Chondrocyte (in vitro differentiated cells): Measurements from ENCODE around the gene NRL. TPM values are rescaled to one million over a fixed set of nuclear protein-coding genes. Genes with fewer than 3 reads are reported as not detected.

Source experiments
- DNase-seq: peaks from one replicate; pipeline ENCODE4 v3.0.0; 2021; ENCODE audit warnings: mixed read lengths, low spot score
- H3K27ac Mint-ChIP-seq: one replicate; pipeline ENCODE4 v1.8.0; 2021; ENCODE audit warnings: mild to moderate bottlenecking, moderate library complexity, mixed read lengths; ENCODE audit not compliant: unreplicated experiment
- H3K27me3 Mint-ChIP-seq: 2 replicates; pipeline ENCODE4 v1.8.0; 2021; ENCODE audit warnings: low read depth, mixed read lengths
- H3K36me3 Mint-ChIP-seq: 2 replicates; pipeline ENCODE4 v1.8.0; 2021; ENCODE audit warnings: low read depth, mixed read lengths
- H3K4me1 Mint-ChIP-seq: 2 replicates; pipeline ENCODE4 v1.8.0; 2021; ENCODE audit warnings: low read depth, mild to moderate bottlenecking, mixed read lengths
- H3K4me3 Mint-ChIP-seq: one replicate; pipeline ENCODE4 v1.8.0; 2021; ENCODE audit warnings: mild to moderate bottlenecking, moderate library complexity, mixed read lengths; ENCODE audit not compliant: unreplicated experiment
- H3K9me3 Mint-ChIP-seq: 2 replicates; pipeline ENCODE4 v1.8.0; 2021; ENCODE audit warnings: low read depth, mixed read lengths
- total RNA-seq: library from RNA; stranded (reverse); gene quantifications from 3 replicates; pipeline ENCODE4 v1.2.1, GENCODE V29; 2021
- TF ChIP-seq, protein P1 (sequence below): fragments of 200-600 bp; sonication (generic); IDR thresholded peaks from 2 replicates; pipeline ENCODE4 v1.5.0; 2021; ENCODE audit warnings: antibody characterized with exemption, mild to moderate bottlenecking, moderate library complexity

NRL gene
- total RNA-seq, 1 donor from 2014 or later = 1.6 TPM

DNA sequence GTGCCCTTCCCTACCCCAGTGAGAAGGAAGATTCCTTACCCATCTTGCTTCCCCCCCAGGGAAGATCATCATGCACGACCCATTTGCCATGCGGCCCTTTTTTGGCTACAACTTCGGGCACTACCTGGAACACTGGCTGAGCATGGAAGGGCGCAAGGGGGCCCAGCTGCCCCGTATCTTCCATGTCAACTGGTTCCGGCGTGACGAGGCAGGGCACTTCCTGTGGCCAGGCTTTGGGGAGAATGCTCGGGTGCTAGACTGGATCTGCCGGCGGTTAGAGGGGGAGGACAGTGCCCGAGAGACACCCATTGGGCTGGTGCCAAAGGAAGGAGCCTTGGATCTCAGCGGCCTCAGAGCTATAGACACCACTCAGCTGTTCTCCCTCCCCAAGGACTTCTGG, 11.3 kb downstream of the NRL start:
- Mint-ChIP-seq H3K9me3 (no peaks in the 10 kb centered on the region), H3K27ac (no peak overlapping the region), H3K27me3 (no peaks in the 10 kb centered on the region), H3K4me3 (no peak overlapping the region), H3K4me1 (peaks cover 9% of the 10 kb centered on the region), H3K36me3 (peaks cover 24% of the 10 kb centered on the region)
- DNase-seq = no peak
- TF ChIP-seq, protein P1, sequence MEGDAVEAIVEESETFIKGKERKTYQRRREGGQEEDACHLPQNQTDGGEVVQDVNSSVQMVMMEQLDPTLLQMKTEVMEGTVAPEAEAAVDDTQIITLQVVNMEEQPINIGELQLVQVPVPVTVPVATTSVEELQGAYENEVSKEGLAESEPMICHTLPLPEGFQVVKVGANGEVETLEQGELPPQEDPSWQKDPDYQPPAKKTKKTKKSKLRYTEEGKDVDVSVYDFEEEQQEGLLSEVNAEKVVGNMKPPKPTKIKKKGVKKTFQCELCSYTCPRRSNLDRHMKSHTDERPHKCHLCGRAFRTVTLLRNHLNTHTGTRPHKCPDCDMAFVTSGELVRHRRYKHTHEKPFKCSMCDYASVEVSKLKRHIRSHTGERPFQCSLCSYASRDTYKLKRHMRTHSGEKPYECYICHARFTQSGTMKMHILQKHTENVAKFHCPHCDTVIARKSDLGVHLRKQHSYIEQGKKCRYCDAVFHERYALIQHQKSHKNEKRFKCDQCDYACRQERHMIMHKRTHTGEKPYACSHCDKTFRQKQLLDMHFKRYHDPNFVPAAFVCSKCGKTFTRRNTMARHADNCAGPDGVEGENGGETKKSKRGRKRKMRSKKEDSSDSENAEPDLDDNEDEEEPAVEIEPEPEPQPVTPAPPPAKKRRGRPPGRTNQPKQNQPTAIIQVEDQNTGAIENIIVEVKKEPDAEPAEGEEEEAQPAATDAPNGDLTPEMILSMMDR = no peak

DNA sequence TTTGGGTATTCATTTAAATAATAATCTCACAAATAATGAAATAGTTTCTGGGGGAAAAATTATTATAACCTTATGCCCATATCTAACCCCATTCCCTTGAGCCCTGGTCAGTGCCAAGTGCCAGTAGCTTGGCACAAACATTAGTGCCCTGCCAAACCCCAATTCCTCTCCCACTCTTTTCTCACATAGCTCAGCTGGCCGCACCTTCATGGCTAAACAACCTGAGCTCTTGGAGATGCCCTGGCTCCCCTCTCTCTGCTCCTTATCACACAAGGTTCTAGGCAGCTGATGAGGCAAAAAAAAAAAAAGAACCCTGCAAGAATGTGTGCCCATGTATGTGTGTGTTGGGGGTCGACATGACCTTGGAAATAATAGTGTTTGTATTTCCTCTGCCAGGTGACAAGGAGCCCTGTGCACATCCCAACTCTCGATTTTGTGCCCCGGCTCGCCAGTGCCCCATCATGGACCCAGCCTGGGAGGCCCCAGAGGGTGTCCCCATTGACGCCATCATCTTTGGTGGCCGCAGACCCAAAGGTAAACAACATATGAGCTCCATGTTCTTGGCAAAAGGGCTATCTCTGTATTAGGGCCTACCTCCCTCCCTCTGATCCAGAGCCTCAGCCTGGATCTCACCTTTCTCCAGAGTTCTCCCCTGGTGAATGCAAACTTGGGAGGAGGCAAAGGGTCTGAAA, 12.2 kb downstream of the NRL start:
- H3K36me3 Mint-ChIP-seq = peaks cover 24% of the 10 kb centered on the region
- no peaks in the 10 kb centered on the region for H3K27me3 Mint-ChIP-seq
- H3K4me3 Mint-ChIP-seq = no peak overlapping the region
- peaks cover 9% of the 10 kb centered on the region for H3K4me1 Mint-ChIP-seq
- DNase-seq = no peak
- no peaks in the 10 kb centered on the region for H3K9me3 Mint-ChIP-seq
- no peak overlapping the region for H3K27ac Mint-ChIP-seq
- TF ChIP-seq, protein P1 = no peak

DNA sequence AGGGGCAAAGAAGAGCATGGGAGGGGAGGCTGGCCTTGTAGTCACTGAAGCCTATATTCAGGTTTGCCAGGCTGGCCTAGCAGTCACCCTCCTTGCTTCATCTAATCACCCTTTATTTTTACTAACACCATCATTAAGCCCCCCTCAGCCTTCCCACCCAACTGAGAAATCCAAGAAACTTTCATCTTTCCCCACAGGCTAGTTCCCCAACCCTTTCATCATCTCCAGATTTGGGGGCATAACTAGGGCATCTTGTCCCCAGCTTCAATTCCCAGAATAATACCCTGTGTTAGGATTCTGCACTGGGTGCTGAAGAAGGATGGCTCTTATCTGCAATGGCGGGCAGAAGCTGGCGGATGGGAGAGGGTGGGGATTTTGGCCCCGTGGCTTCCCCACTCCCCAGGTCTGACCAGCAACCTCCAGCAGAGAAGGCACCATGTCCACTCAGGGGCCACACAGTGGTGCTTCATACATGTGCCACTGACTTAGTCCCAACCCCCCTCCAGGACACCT, 13.7 kb downstream of the NRL start:
- Mint-ChIP-seq H3K27ac (no peak overlapping the region), H3K36me3 (peaks cover 30% of the 10 kb centered on the region), H3K27me3 (no peaks in the 10 kb centered on the region), H3K9me3 (no peaks in the 10 kb centered on the region), H3K4me1 (peaks cover 13% of the 10 kb centered on the region), H3K4me3 (no peak overlapping the region)
- no peak for DNase-seq
- TF ChIP-seq, protein P1 = no peak

DNA sequence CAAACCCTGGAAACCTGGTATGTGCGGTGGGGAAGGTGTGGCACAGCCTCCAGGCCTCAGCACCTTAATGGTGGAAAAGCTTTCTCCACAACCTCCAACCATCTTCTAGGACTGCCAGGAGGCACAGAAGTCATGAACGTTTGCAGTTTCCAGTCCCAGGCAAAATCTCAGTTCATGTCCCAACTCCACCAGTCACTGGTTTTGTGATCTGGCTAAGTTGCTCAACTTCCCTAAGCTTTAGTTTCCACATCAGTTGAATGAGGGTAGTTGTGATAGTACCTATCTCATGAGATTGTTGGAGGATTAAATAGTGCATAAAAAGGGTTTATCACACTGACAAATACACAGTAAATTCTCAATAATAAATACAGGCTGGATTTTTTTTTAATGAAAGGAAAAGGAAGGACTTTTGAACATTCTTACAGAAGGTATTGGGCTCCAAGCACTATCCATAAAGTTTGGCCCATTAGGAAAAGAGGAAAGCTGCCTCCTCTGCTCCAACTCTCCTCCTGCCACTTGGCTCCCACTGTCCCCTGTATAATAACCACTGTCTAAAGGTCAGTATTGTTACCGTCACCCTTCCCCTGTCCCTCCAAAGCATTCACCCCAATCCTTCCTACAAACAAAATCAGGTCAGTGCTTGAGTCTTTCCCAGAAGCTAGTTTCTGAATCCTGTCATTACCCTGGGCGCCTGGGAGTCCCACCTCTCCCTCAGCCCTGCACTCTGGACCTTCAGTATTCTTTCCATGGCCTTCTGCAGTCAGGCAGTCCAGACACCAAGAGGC, 14.4 kb downstream of the NRL start:
- Mint-ChIP-seq H3K27me3 (no peaks in the 10 kb centered on the region), H3K27ac (no peak overlapping the region), H3K4me3 (no peak overlapping the region), H3K4me1 (peaks cover 16% of the 10 kb centered on the region), H3K9me3 (no peaks in the 10 kb centered on the region), H3K36me3 (peaks cover 34% of the 10 kb centered on the region)
- DNase-seq = no peak
- TF ChIP-seq, protein P1 = no peak

DNA sequence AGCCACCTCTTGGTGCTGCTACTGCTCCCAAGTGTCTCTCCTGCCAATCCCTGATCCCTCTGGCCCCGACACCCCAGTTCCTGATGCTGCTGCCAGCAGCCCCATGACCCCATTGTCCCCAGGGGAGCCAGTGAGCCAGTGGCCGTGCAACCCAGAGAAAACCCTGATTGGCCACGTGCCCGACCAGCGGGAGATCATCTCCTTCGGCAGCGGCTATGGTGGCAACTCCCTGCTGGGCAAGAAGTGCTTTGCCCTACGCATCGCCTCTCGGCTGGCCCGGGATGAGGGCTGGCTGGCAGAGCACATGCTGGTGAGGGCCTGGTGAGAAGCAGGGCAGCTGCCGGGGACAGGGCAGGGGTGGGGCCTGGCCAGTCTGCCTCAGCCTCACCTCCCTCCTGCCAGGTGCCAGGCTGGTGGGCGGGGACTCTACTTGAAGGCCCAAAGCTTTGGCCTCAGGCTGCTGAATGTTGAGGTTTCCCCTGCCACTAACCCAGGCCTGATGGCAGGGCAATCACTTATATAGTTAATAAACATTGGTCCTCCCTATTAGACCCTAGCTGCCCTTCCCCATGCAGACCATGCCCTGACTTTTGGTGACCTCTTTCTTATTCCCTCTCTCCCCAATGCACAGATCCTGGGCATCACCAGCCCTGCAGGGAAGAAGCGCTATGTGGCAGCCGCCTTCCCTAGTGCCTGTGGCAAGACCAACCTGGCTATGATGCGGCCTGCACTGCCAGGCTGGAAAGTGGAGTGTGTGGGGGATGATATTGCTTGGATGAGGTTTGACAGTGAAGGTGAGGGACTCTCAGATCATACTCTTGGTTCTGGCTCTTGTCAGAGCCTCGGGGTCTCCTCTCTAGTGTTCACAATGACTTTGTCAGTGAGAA, 15.6 kb downstream of the NRL start:
- no peak for DNase-seq
- Mint-ChIP-seq H3K27ac (peak overlapping the region; percentile 23), H3K9me3 (no peaks in the 10 kb centered on the region), H3K36me3 (peaks cover 30% of the 10 kb centered on the region), H3K27me3 (no peaks in the 10 kb centered on the region), H3K4me3 (peak overlapping the region; percentile 31), H3K4me1 (peaks cover 22% of the 10 kb centered on the region)
- TF ChIP-seq, protein P1 = no peak
